ENCODE results near the gene BBS7.

BBS7 gene

DNA sequence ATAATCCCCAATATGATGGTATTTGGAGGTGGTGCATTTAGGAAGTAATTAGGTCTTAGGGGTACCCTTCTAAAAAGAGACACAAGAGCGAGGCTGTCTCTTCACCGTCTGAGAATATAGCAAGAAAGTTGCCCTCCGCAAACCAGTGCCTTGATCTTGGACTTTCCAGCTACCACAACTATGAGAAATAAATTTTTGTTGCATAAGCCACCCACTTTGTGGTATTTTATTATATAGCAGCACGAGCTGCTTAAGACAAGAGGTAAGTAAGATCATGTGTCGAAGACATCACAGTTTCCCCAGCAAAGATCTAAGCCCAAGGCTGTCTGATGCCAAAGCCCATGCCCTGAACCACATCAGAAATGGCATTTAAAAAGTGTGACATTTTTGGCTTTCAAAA lies 78.8 kb downstream of the BBS7 start:
- no peak for DNase-seq (ENCODE audit: low read depth)

DNA sequence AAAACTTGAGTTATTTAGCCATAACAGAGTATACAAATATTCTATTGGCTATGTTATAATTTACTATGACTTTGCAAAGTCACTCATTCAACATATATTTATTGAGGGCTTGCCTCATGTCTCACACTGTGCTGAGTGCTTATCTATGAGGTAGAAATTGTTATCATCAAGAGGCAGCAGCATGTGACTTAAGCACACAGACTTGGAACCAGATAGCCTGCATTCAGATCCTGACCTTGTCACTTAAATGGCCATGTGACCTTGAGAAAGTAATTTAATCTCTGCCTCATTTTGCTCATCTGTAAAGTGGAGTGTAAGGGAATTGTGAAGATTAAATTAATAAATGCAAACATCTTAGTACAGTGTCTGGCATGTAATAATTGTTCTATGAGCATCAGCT lies 79.3 kb downstream of the BBS7 start:
- no peak for DNase-seq (ENCODE audit: low read depth)

GRCh38 chr4:121789960-121790829 lies 80.1 kb downstream of the BBS7 start:
- no peak for DNase-seq (ENCODE audit: low read depth)

GRCh38 chr4:121789455-121789854 lies 80.8 kb downstream of the BBS7 start:
- DNase-seq (ENCODE audit: low read depth): no peak

DNA sequence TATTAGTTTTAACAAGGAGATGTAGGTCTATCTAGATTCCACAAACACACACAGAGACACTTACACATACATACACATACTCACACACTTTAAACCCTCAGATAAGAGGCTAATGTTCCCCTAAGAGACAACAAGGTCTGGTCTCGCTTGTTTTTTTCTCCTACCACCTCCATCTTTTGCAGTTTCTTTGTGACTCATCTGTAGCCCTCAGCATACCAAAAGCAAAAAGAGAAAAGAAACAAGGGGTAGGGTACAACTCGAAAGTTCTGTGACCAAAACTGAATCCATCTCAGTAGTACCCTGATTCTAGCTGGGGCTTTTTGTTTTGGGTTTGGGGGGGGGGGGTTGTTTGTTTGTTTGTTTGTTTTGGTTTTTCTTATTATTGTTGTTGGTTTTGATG lies 81.4 kb downstream of the BBS7 start:
- DNase-seq (ENCODE audit: low read depth): no peak

DNA sequence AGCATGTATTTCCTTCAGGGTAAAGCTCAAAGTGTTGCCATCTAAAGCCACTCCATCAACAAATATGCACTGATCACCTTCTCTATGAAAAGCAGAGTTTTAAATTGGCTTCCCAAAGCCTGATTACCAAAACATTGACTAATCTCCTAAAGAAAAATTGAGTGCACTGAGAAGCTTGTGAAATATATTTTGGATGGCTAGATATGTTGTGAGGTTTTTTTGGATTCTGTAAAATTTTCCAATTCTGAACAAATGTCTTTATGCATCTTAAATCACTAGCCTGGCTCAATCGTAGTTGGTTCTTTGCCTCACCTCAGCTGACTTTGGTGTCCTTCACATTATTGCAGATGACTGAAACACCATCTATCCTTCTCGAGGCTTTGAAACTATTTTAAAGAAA lies 84.1 kb downstream of the BBS7 start:
- no peak for DNase-seq (ENCODE audit: low read depth)

GRCh38 chr4:121785479-121785878 lies 84.8 kb downstream of the BBS7 start:
- DNase-seq (ENCODE audit: low read depth): no peak

GRCh38 chr4:121784975-121785374 lies 85.3 kb downstream of the BBS7 start:
- no peak for DNase-seq (ENCODE audit: low read depth)

DNA sequence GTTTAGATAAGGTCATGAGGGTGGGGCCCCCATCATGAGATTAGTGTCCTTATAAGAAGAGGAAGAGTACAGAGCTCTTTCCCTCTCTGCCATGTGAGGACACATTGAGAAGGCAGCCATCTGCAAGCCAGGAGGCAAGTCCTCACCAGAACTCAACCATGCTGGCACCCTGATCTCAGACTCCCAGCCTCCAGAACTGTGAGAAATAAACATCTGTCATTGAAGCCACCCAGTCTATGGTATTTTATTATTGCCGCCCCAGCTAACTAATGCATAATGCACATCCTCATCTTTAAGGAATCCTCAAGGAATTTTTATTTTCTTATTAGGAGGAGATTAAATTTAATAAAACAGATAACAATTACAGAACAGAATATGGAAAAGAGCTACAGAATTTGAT lies 85.9 kb downstream of the BBS7 start:
- DNase-seq (ENCODE audit: low read depth): no peak

- no peak for DNase-seq (ENCODE audit: low read depth)
These were observed 87.1 kb downstream of the BBS7 start for GRCh38 chr4:121783210-121783609.

DNA sequence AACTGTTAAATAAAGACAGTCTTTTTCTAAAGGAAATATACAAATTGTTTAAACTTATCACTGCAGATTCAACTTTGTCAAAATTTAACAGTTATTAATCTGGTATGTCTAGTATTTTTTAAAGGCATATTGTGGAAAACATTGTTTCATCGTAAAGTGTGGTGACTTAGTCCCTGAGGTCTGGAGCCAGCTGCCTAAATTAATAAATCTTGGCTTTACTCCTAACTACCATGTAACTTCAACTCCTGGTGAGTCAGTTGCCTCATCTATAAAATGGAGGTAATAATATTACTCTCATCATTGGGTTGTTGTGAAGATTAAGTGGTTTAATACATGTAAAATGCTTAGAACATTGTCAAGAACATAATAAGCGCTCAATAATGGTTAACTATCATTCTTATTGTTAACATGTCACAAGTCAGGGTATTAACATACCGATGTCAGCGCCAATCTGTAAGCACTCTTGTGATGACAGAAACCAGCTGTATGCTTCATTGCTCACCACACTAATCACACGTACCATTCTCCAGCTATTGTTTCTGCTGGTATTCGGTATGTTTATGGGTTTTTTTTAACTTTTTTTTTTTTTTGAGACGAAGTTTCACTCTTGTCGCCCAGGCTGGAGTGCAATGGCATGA lies 91.2 kb downstream of the BBS7 start:
- DNase-seq (ENCODE audit: low read depth): no peak

DNA sequence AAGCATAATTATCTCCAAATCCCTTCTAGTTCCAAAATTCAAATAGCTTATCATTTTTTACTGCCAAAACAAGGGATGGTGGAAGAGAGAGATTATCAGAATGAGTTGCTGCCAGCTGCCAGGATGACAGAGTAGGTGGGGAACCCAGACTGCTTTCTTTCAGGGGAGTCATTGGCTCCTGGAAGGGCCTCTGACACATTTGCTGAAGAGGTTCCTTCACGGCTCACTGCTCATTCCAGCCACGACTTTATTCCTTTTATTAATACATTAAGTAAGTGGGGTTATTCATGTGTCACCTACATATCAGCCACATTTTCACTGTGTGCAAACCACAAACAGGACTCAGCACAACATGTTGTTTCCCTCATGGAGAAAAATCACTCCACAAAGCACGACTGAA lies 92.6 kb downstream of the BBS7 start:
- no peak for DNase-seq (ENCODE audit: low read depth)

DNA sequence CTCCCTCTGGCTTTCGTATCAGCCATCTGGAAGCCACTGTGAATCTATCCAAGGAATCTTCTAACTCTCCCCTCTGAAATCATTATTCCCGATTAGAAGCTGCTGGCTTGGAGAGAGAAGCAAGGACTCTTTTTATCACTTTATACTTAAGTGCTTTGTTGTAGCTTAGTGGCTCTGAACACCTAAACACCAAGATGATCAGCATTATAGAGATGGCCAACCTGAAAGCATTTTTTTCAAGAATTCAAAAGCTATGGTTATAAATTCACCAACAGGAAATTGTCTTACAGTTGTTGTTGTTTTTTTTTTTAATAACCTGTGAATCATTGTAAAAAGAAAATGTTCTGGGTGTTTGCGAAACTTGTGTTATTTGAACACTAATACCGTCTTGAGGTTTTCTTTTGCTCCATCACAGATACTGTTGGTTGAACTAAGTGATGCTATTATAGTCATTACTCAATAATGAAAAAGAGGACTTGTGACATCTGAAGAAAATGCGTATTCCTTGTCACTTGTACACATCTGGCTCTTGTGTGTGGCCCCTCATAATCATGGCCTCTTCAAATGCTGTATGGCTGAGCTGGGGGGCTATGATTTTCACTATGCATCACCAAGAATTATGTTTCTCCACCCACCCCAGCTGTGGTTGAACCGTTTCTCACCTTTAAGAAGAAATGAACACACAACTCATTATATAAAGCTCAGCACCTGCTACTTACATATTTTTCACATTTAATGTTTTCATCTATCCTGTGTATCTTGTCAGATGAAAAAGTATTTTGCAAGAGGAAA lies 93.5 kb downstream of the BBS7 start:
- no peak for DNase-seq (ENCODE audit: low read depth)

All from activated T-helper 9 cell treated with anti-CD3 and anti-CD28 coated beads, Interleukin-2, amount 50 U/mL, for 16 hours (primary cell).